ENCODE results near the gene RCE1. TPM values are rescaled to one million over a fixed set of nuclear protein-coding genes. Genes with fewer than 3 reads are reported as not detected.
A peak's percentile ranks its signal among the peaks of the same experiment; 100 is the strongest.
"Not testable (repeated sequence)": the region's sequence is repeated elsewhere in the genome, so short reads cannot be mapped to it uniquely, and the experiment has no call there.

Gene RCE1, protein sequence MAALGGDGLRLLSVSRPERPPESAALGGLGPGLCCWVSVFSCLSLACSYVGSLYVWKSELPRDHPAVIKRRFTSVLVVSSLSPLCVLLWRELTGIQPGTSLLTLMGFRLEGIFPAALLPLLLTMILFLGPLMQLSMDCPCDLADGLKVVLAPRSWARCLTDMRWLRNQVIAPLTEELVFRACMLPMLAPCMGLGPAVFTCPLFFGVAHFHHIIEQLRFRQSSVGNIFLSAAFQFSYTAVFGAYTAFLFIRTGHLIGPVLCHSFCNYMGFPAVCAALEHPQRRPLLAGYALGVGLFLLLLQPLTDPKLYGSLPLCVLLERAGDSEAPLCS
- total RNA-seq, result 10 to 100 TPM; 23.1 to 27.3 TPM

DNA sequence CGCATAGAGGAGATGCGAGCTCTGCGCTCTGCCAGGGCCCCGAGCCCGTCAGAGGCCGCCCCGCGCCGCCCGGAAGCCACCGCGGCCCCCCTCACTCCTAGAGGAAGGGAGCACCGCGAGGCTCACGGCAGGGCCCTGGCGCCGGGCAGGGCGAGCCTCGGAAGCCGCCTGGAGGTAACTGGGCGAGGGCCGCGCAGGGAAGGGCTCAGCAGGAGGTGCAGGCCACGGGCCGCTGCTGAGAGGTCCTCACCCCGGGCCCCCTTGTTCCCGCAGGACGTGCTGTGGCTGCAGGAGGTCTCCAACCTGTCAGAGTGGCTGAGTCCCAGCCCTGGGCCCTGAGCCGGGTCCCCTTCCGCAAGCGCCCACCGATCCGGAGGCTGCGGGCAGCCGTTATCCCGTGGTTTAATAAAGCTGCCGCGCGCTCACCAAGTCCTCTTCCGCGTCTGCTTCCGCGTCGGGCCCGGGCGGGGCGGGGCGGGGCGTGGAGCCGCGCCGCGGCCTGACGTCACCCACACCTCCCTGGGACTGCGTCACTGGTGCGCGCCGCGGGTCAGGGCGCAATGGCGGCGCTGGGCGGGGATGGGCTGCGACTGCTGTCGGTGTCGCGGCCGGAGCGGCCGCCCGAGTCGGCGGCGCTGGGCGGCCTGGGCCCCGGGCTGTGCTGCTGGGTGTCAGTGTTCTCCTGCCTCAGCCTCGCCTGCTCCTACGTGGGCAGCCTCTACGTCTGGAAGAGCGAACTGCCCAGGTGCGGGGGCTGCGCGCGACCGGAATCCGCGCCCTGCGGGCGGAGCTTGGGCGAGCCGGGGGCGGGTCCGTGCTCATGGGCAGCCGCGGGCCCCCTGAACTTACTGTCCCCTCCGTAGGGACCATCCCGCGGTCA is at the start of gene RCE1:
Gene RCE1 (plus strand): TSS at position 546 of the 880 bp plus-strand sequence. CDS start 15 bp downstream, at position 561.
- Mint-ChIP-seq H3K4me3 (peak within 1 kb of the TSS; percentile 93), H3K9me3 (ENCODE audit: insufficient read depth) (no peaks in the 10 kb centered on the region), H3K4me1 (ENCODE audit: low read depth) (peaks cover 55% of the 10 kb centered on the region), H3K27ac (peak within 1 kb of the TSS; percentile 94), H3K27me3 (ENCODE audit: low read depth) (no peaks in the 10 kb centered on the region), H3K36me3 (ENCODE audit: low read depth) (peaks cover 39% of the 10 kb centered on the region)
- CTCF ChIA-PET, result interaction anchor here (0.8 to 3.7 kb wide), 11 partner anchors 9 to 297 kb away, joined by 3 to 23 read pairs (median 6); partner anchors contain the start of genes ACTN3, RBM4B and ZDHHC24
- ATAC-seq (peak; percentile 87), DNase-seq (peak; percentile 93)
- POLR2A ChIA-PET, result interaction anchor here (0.6 to 5.4 kb wide), 23 partner anchors 9 to 510 kb away, joined by 3 to 92 read pairs (median 3); partner anchors contain the start of genes DPP3, PC, RBM4 and RBM4B

- H3K27ac Mint-ChIP-seq; ATAC-seq; H3K9me3 Mint-ChIP-seq (ENCODE audit: insufficient read depth); CTCF ChIA-PET; H3K4me3 Mint-ChIP-seq; H3K36me3 Mint-ChIP-seq (ENCODE audit: low read depth); H3K4me1 Mint-ChIP-seq (ENCODE audit: low read depth); DNase-seq; POLR2A ChIA-PET; H3K27me3 Mint-ChIP-seq (ENCODE audit: low read depth): not testable (repeated sequence)
Observed at GRCh38 chr11:66799815-66800214, 43.4 kb upstream of the RCE1 start.

DNA sequence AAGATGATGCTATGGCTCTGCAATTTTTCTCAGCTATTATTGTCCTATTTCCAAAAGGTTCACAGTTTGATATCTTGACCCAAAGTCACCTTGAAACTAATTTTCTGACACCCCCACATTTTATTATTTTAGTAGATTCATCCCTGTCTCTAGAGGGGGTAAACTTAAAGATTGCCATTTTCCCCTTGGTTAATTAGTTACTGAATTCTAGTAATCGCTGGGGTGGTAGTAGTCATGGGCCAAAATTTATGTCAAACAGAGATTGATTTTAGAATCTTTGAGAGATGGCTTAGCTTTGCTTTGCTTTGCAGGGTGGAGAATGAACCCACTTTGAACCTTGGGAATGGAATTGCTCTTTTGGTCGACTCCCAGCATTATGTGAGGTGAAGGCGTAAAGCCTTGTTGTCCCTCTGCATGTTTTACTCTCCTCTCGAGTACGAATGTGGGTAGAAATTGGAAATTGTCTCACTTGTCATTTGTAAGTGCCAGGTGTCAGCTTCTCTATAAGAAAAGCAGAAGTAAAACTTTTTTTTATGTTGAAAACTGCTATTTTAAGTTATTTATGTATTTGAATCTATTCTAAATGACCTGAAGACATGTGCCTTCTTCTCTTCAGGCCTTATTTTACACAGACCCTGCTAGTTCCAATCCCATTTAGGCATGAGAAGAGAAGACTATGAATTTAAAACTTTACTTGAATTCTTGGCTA is 42.4 kb upstream of the RCE1 start:
- ATAC-seq (no peak), DNase-seq (no peak)
- POLR2A ChIA-PET, result no interaction called here
- H3K4me1 Mint-ChIP-seq (ENCODE audit: low read depth), result no peaks in the 10 kb centered on the region
- no peak overlapping the region for H3K27ac Mint-ChIP-seq
- no peaks in the 10 kb centered on the region for H3K9me3 Mint-ChIP-seq (ENCODE audit: insufficient read depth)
- no peak overlapping the region for H3K4me3 Mint-ChIP-seq
- no peaks in the 10 kb centered on the region for H3K27me3 Mint-ChIP-seq (ENCODE audit: low read depth)
- peaks cover 2% of the 10 kb centered on the region for H3K36me3 Mint-ChIP-seq (ENCODE audit: low read depth)
- CTCF ChIA-PET, result interaction anchor here (0.5 to 0.7 kb wide), 2 partner anchors 14 to 216 kb away, joined by 3 read pairs; no protein-coding TSS in a partner anchor

- POLR2A ChIA-PET, result no interaction called here
- ATAC-seq (no peak), DNase-seq (no peak)
- Mint-ChIP-seq H3K36me3 (ENCODE audit: low read depth) (no peaks in the 10 kb centered on the region), H3K4me3 (no peak overlapping the region), H3K9me3 (ENCODE audit: insufficient read depth) (no peaks in the 10 kb centered on the region), H3K4me1 (ENCODE audit: low read depth) (no peaks in the 10 kb centered on the region), H3K27me3 (ENCODE audit: low read depth) (no peaks in the 10 kb centered on the region), H3K27ac (no peak overlapping the region)
- CTCF ChIA-PET, result no interaction called here
Observed at GRCh38 chr11:66809592-66809991, 33.6 kb upstream of the RCE1 start.

DNA sequence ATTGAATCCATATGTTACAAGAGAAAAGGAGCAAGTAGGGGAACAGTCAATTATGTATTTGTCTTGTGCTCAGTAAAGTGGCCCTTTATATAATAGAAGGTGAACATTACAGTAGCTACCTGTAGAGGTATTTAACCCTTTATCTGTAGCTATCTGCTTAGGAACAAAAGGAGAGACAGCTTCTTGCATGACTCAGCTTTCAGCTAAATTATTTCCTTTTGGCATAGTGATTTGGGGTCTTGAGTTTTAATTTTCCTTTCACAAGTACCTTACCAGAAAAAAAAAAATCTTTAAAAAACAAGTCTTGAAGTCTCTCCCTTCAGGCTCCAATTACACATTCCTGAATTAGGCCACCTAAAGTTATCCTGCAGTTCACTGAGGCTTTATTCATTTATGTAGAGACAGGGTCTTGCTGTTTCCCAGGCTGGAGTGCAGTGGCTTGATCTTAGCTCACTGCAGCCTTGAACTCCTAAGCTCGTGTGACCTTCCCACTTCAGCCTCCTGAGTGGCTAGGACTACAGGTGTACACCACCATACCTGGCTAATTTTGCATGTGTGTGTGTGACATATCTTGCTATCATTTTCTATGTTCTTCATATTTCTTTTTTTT is 32.6 kb upstream of the RCE1 start:
- Mint-ChIP-seq H3K36me3 (ENCODE audit: low read depth) (no peaks in the 10 kb centered on the region), H3K4me1 (ENCODE audit: low read depth) (no peaks in the 10 kb centered on the region), H3K27me3 (ENCODE audit: low read depth) (no peaks in the 10 kb centered on the region), H3K4me3 (no peak overlapping the region), H3K9me3 (ENCODE audit: insufficient read depth) (no peaks in the 10 kb centered on the region), H3K27ac (no peak overlapping the region)
- DNase-seq (no peak), ATAC-seq (no peak)
- POLR2A ChIA-PET, result no interaction called here
- CTCF ChIA-PET, result no interaction called here

DNA sequence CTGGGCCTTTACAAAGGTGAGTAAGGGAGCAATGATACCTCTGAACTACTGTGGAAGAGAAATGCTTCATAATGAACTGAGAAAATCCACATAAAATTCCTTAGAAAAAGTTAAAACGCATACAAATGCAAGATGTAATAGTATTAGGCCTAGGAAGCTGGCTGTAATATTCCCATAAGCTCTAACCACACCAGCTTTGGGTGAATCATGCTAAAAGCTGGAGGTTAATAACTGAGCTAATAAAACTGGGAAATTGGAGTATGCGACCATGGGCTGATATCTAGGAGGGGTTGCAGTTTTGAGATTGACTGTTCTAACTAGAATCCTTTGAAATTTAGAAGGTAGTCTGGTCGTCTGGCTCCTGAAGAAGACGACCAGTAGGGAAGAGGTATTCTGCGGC is 28.6 kb upstream of the RCE1 start:
- ChIA-PET POLR2A (no interaction called here), CTCF (interaction anchor here (1.7 kb wide), 1 partner anchor 84 kb away, joined by 4 read pairs; no protein-coding TSS in a partner anchor)
- Mint-ChIP-seq H3K36me3 (ENCODE audit: low read depth) (no peaks in the 10 kb centered on the region), H3K27ac (no peak overlapping the region), H3K27me3 (ENCODE audit: low read depth) (no peaks in the 10 kb centered on the region), H3K9me3 (ENCODE audit: insufficient read depth) (no peaks in the 10 kb centered on the region), H3K4me3 (no peak overlapping the region), H3K4me1 (ENCODE audit: low read depth) (no peaks in the 10 kb centered on the region)
- no peak for DNase-seq
- ATAC-seq, result no peak

GRCh38 chr11:66815646-66816045 is 27.6 kb upstream of the RCE1 start:
- no peak overlapping the region for H3K4me3 Mint-ChIP-seq
- no peaks in the 10 kb centered on the region for H3K27me3 Mint-ChIP-seq (ENCODE audit: low read depth)

DNA sequence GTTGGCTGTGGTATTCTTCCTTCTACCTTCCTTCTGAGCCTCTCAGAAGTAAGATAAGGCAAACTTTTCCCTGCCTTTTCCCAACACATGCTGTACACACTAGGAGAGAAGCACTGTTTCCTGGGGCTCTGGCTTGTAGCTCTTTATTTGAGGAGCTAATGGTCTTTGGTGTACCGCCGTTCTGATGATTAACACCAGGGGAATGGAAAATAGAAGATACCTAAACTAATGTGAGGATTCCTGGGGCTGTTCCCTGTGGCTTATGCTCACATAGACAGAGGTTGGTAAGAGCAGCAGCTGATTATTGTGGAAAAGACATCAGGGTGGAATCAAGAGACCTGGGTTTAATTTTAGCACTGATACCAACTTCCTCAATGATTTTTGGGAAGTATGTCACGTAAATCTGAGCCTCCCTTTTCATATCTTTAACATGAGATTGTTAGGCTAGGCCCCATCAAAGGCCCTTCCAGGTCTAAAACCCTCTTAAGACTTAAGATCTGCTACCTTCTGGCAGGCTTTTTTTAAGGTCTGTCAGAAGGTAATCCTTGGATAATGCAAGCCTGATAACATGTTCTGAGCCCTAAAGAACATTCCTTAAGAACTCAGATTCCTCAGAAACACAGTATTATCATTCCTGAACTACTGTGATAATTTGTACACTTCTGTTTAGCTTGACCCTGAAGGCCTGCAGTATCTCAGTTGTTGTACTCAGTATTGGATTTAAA is 24.8 kb upstream of the RCE1 start:
- Mint-ChIP-seq H3K27me3 (ENCODE audit: low read depth) (no peaks in the 10 kb centered on the region), H3K4me1 (ENCODE audit: low read depth) (no peaks in the 10 kb centered on the region), H3K36me3 (ENCODE audit: low read depth) (no peaks in the 10 kb centered on the region), H3K9me3 (ENCODE audit: insufficient read depth) (no peaks in the 10 kb centered on the region), H3K4me3 (no peak overlapping the region), H3K27ac (no peak overlapping the region)
- DNase-seq (no peak), ATAC-seq (no peak)
- ChIA-PET CTCF (interaction anchor here (1.2 kb wide), 1 partner anchor 141 kb away, joined by 3 read pairs; the partner anchor contains the start of gene RBM4B), POLR2A (interaction anchor here (1.2 kb wide), 1 partner anchor 25 kb away, joined by 4 read pairs; the partner anchor contains the start of gene RCE1)

More at GRCh38 chr11:66815646-66816045, 27.6 kb upstream of the RCE1 start:
- no peak for ATAC-seq
- Mint-ChIP-seq H3K27ac (no peak overlapping the region), H3K9me3 (ENCODE audit: insufficient read depth) (no peaks in the 10 kb centered on the region), H3K36me3 (ENCODE audit: low read depth) (no peaks in the 10 kb centered on the region), H3K4me1 (ENCODE audit: low read depth) (no peaks in the 10 kb centered on the region)
- DNase-seq, result no peak
- POLR2A ChIA-PET, result no interaction called here
- CTCF ChIA-PET, result interaction anchor here (1.7 kb wide), 1 partner anchor 85 kb away, joined by 4 read pairs; no protein-coding TSS in a partner anchor

GRCh38 chr11:66820381-66820780 is 22.9 kb upstream of the RCE1 start:
- no peak for DNase-seq
- peaks cover 1% of the 10 kb centered on the region for H3K36me3 Mint-ChIP-seq (ENCODE audit: low read depth)
- ChIA-PET CTCF (interaction anchor here (0.6 kb wide), 1 partner anchor 142 kb away, joined by 3 read pairs; no protein-coding TSS in a partner anchor), POLR2A (no interaction called here)
- no peak for ATAC-seq
- H3K4me1 Mint-ChIP-seq (ENCODE audit: low read depth), result no peaks in the 10 kb centered on the region
- H3K27me3 Mint-ChIP-seq (ENCODE audit: low read depth), result no peaks in the 10 kb centered on the region
- H3K27ac Mint-ChIP-seq, result no peak overlapping the region
- no peak overlapping the region for H3K4me3 Mint-ChIP-seq
- H3K9me3 Mint-ChIP-seq (ENCODE audit: insufficient read depth), result no peaks in the 10 kb centered on the region

- H3K4me3 Mint-ChIP-seq, result no peak overlapping the region
- H3K27me3 Mint-ChIP-seq (ENCODE audit: low read depth), result no peaks in the 10 kb centered on the region
- no peak for DNase-seq
- no peaks in the 10 kb centered on the region for H3K4me1 Mint-ChIP-seq (ENCODE audit: low read depth)
- H3K9me3 Mint-ChIP-seq (ENCODE audit: insufficient read depth), result no peaks in the 10 kb centered on the region
- no peak for ATAC-seq
- peaks cover 1% of the 10 kb centered on the region for H3K36me3 Mint-ChIP-seq (ENCODE audit: low read depth)
- no peak overlapping the region for H3K27ac Mint-ChIP-seq
- ChIA-PET CTCF (interaction anchor here (0.6 kb wide), 1 partner anchor 142 kb away, joined by 3 read pairs; no protein-coding TSS in a partner anchor), POLR2A (no interaction called here)
Observed at GRCh38 chr11:66820901-66821300, 22.3 kb upstream of the RCE1 start.

DNA sequence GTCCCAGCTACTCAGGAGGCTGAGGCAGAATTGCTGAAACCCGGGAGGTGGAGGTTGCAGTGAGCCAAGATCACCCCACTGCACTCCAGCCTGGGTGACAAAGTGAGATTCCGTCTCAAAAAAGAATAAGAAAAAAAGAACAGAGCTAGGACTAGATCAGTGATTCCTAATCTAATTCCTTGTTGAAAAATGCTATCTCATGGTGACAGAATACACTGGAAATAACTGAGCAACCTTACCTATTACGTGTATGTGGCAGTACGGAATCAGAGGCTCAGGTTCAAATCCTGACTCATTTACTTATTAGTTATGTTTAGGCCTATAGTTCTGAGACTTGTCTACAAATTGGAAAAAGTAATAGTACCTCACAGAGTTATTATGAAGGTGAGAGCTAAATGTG is 19.5 kb upstream of the RCE1 start:
- Mint-ChIP-seq H3K27ac (no peak overlapping the region), H3K9me3 (ENCODE audit: insufficient read depth) (no peaks in the 10 kb centered on the region), H3K27me3 (ENCODE audit: low read depth) (no peaks in the 10 kb centered on the region), H3K4me3 (no peak overlapping the region), H3K36me3 (ENCODE audit: low read depth) (peaks cover 4% of the 10 kb centered on the region), H3K4me1 (ENCODE audit: low read depth) (no peaks in the 10 kb centered on the region)
- DNase-seq, result no peak
- no peak for ATAC-seq
- ChIA-PET POLR2A (no interaction called here), CTCF (no interaction called here)
